Measurements from ENCODE around the gene HECA.
"Not testable (repeated sequence)": the region's sequence is repeated elsewhere in the genome, so short reads cannot be mapped to it uniquely, and the experiment has no call there.

HECA gene

GRCh38 chr6:139219746-139220145 lies 84.9 kb downstream of the HECA start:
- DNase-seq, result no peak

- DNase-seq, result not testable (repeated sequence)
Observed at GRCh38 chr6:139228387-139228786, 93.5 kb downstream of the HECA start.

All from NCI-H1417 treated with DMSO at 0.1 percent for 48 hours (cell line).